ENCODE data around the gene CD302. TPM values are rescaled to one million over a fixed set of nuclear protein-coding genes. Genes with fewer than 3 reads are reported as not detected.

The CD302 gene
- total and polyA plus RNA-seq, 2 donors (not counting 1 experiment from before 2014, with no cell fraction given) = 0.72 to 1.5 TPM

GRCh38 chr2:159783556-159783955 is 14.5 kb downstream of the CD302 start:
- WGBS (ENCODE audit: insufficient coverage) = no CpG with 5 or more reads among the region's 1 CpG
- no peaks in the 10 kb centered on the region for H4K20me1 ChIP-seq (ENCODE audit: control insufficient read depth, insufficient read depth, low read length, poor library complexity, severe bottlenecking)
- no peaks in the 10 kb centered on the region for H3K9me3 Mint-ChIP-seq (ENCODE audit: insufficient read depth)

GRCh38 chr2:159776321-159776720 is 21.7 kb downstream of the CD302 start:
- no peaks in the 10 kb centered on the region for H3K9me3 Mint-ChIP-seq (ENCODE audit: insufficient read depth)
- no peak overlapping the region for H3K4me3 Mint-ChIP-seq
- Histone ChIP-seq H3K27me3 (replicated peaks in 1 of 4; ENCODE audit: control extremely low read depth in 1 of 4, control insufficient read depth in 3 of 4, insufficient read depth in 4 of 4, low read length in 3 of 4) (no peaks in the 10 kb centered on the region), H3K36me3 (replicated peaks in 1 of 2; ENCODE audit: control extremely low read depth in 1 of 2, control insufficient read depth in 1 of 2, extremely low read depth in 1 of 2, insufficient read depth in 2 of 2, low read length in 1 of 2) (peaks cover 0 to 3% of the 10 kb centered on the region in 2 experiments), H4K20me1 (ENCODE audit: control insufficient read depth, insufficient read depth, low read length, poor library complexity, severe bottlenecking) (no peaks in the 10 kb centered on the region), H2AFZ (ENCODE audit: insufficient read depth, low read depth, low read length, poor library complexity, severe bottlenecking) (no peak overlapping the region), H3K9me3 (ENCODE audit: control extremely low read depth in 1 of 3, control insufficient read depth in 2 of 3, insufficient read depth in 1 of 3, low read length in 2 of 3) (no peaks in the 10 kb centered on the region), H3K4me3 (ENCODE audit: control extremely low read depth in 1 of 5, extremely low read depth in 1 of 5, insufficient read depth in 1 of 5, low read depth in 2 of 5, low read length in 4 of 5) (no peak overlapping the region), H3K4me1 (ENCODE audit: control insufficient read depth in 2 of 2, insufficient read depth in 2 of 2, low read length in 2 of 2) (no peaks in the 10 kb centered on the region), H3K9ac (ENCODE audit: low read length) (no peak overlapping the region), H3K79me2 (ENCODE audit: control insufficient read depth, insufficient read depth, low read length) (no peaks in the 10 kb centered on the region), H3K27ac (ENCODE audit: low read length in 2 of 2) (no peak overlapping the region), H3K4me2 (replicated peaks; ENCODE audit: low read depth, low read length, poor library complexity, severe bottlenecking) (no peak overlapping the region)
- no peak for TF ChIP-seq EZH2 (IDR thresholded peaks at IDR 0.05; ENCODE audit: borderline replicate concordance, insufficient read depth, low read depth, low read length, poor library complexity, severe bottlenecking)
- TF ChIP-seq, protein P1, sequence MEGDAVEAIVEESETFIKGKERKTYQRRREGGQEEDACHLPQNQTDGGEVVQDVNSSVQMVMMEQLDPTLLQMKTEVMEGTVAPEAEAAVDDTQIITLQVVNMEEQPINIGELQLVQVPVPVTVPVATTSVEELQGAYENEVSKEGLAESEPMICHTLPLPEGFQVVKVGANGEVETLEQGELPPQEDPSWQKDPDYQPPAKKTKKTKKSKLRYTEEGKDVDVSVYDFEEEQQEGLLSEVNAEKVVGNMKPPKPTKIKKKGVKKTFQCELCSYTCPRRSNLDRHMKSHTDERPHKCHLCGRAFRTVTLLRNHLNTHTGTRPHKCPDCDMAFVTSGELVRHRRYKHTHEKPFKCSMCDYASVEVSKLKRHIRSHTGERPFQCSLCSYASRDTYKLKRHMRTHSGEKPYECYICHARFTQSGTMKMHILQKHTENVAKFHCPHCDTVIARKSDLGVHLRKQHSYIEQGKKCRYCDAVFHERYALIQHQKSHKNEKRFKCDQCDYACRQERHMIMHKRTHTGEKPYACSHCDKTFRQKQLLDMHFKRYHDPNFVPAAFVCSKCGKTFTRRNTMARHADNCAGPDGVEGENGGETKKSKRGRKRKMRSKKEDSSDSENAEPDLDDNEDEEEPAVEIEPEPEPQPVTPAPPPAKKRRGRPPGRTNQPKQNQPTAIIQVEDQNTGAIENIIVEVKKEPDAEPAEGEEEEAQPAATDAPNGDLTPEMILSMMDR (IDR thresholded peaks at IDR 0.05) = no peak
- DNase-seq = no peak
- intact Hi-C loops (cut with micrococcal nuclease) = no loop called here
- H3K27ac Mint-ChIP-seq = no peak overlapping the region
- CTCF ChIA-PET = no interaction called here
- no peak for ATAC-seq (ENCODE audit: low read depth)
- POLR2A ChIA-PET = no interaction called here
- WGBS (ENCODE audit: insufficient coverage) = no CpG with 5 or more reads among the region's 3 CpGs
- peaks cover 2% of the 10 kb centered on the region for H3K4me1 Mint-ChIP-seq
- no peaks in the 10 kb centered on the region for H3K27me3 Mint-ChIP-seq

More at GRCh38 chr2:159783556-159783955, 14.5 kb downstream of the CD302 start:
- TF ChIP-seq, protein P1 (IDR thresholded peaks at IDR 0.05) = no peak
- TF ChIP-seq EZH2 (IDR thresholded peaks at IDR 0.05; ENCODE audit: borderline replicate concordance, insufficient read depth, low read depth, low read length, poor library complexity, severe bottlenecking) = no peak
- Histone ChIP-seq H3K9me3 (ENCODE audit: control extremely low read depth in 1 of 3, control insufficient read depth in 2 of 3, insufficient read depth in 1 of 3, low read length in 2 of 3) (no peaks in the 10 kb centered on the region), H2AFZ (ENCODE audit: insufficient read depth, low read depth, low read length, poor library complexity, severe bottlenecking) (no peak overlapping the region), H3K4me1 (ENCODE audit: control insufficient read depth in 2 of 2, insufficient read depth in 2 of 2, low read length in 2 of 2) (no peaks in the 10 kb centered on the region), H3K27ac (ENCODE audit: low read length in 2 of 2) (no peak overlapping the region), H3K4me2 (replicated peaks; ENCODE audit: low read depth, low read length, poor library complexity, severe bottlenecking) (no peak overlapping the region), H3K9ac (ENCODE audit: low read length) (no peak overlapping the region), H3K79me2 (ENCODE audit: control insufficient read depth, insufficient read depth, low read length) (no peaks in the 10 kb centered on the region), H3K27me3 (replicated peaks in 1 of 4; ENCODE audit: control extremely low read depth in 1 of 4, control insufficient read depth in 3 of 4, insufficient read depth in 4 of 4, low read length in 3 of 4) (no peaks in the 10 kb centered on the region), H3K4me3 (ENCODE audit: control extremely low read depth in 1 of 5, extremely low read depth in 1 of 5, insufficient read depth in 1 of 5, low read depth in 2 of 5, low read length in 4 of 5) (no peak overlapping the region), H3K36me3 (replicated peaks in 1 of 2; ENCODE audit: control extremely low read depth in 1 of 2, control insufficient read depth in 1 of 2, extremely low read depth in 1 of 2, insufficient read depth in 2 of 2, low read length in 1 of 2) (no peaks in the 10 kb centered on the region)
- Mint-ChIP-seq H3K4me1 (peaks cover 3% of the 10 kb centered on the region), H3K27ac (no peak overlapping the region), H3K4me3 (no peak overlapping the region), H3K27me3 (no peaks in the 10 kb centered on the region)
- POLR2A ChIA-PET = no interaction called here
- DNase-seq (no peak), ATAC-seq (ENCODE audit: low read depth) (no peak)
- intact Hi-C loops (cut with micrococcal nuclease) = no loop called here
- CTCF ChIA-PET = no interaction called here
